NB4 (cell line): Measurements from ENCODE around the gene NXN.

Source experiments
- DNase-seq: peaks from one replicate; pipeline ENCODE4 v3.0.0; 2010; ENCODE audit warnings: low read depth
- H3K4me3 ChIP-seq: one replicate; pipeline ENCODE4 v1.5.1; 2011; ENCODE audit warnings: mild to moderate bottlenecking, low read depth, low read length, moderate library complexity
- CTCF ChIP-seq: IDR thresholded peaks from one replicate; pipeline ENCODE4 v1.5.1; 2012; ENCODE audit warnings: low read depth, low read length
- MYC ChIP-seq: IDR thresholded peaks from 2 replicates; pipeline ENCODE4 v1.6.1; 2011; ENCODE audit warnings: low read depth, low read length
- POLR2A ChIP-seq: IDR thresholded peaks from 2 replicates; pipeline ENCODE4 v1.6.1; 2011; ENCODE audit warnings: mild to moderate bottlenecking; ENCODE audit not compliant: insufficient read length; ENCODE audit errors: extremely low read depth
- TF ChIP-seq, protein P1 (sequence below): IDR thresholded peaks from 2 replicates; pipeline ENCODE4 v1.6.1; 2011; ENCODE audit warnings: low read depth, low read length

The NXN gene

DNA sequence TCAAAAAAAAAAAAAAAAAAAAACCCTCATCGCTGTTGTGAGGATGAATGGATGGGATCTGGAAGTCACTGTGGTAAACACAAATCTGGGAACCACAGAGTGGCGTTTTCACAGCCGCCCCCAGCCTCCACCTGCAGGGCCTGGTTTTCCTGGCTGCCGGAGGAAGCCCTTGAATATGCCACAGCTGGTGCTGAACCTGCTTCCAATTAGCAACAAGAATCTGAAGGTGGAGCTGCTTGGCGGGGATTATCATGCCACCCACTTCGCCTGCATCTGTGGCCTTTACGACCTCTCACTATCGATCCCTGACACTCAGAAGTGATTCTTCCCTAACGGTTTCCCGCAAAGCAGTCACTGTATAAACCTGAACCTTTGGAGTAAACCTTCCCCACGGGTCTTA, 181.3 kb downstream of the NXN start:
- no peak for DNase-seq

GRCh38 chr17:797236-797840, 182.2 kb downstream of the NXN start:
- no peak for TF ChIP-seq CTCF
- TF ChIP-seq, protein P1, sequence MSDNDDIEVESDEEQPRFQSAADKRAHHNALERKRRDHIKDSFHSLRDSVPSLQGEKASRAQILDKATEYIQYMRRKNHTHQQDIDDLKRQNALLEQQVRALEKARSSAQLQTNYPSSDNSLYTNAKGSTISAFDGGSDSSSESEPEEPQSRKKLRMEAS, result no peak
- TF ChIP-seq MYC, result no peak
- no peak for TF ChIP-seq POLR2A
- H3K4me3 ChIP-seq, result no peak overlapping the region
- DNase-seq, result no peak

More for the DNA sequence above, 181.3 kb downstream of the NXN start:
- no peak overlapping the region for H3K4me3 ChIP-seq
- TF ChIP-seq POLR2A (no peak), MYC (no peak), CTCF (no peak)
- TF ChIP-seq, protein P1, result no peak

- no peak for TF ChIP-seq CTCF
- TF ChIP-seq, protein P1, result no peak
- no peak for TF ChIP-seq MYC
- TF ChIP-seq POLR2A, result no peak
- no peak overlapping the region for H3K4me3 ChIP-seq
- DNase-seq, result no peak
Measured at GRCh38 chr17:796609-797008, 183.0 kb downstream of the NXN start.

GRCh38 chr17:795721-796120, 183.9 kb downstream of the NXN start:
- TF ChIP-seq MYC (no peak), POLR2A (no peak), CTCF (no peak)
- TF ChIP-seq, protein P1, result no peak
- H3K4me3 ChIP-seq, result no peak overlapping the region
- no peak for DNase-seq

DNA sequence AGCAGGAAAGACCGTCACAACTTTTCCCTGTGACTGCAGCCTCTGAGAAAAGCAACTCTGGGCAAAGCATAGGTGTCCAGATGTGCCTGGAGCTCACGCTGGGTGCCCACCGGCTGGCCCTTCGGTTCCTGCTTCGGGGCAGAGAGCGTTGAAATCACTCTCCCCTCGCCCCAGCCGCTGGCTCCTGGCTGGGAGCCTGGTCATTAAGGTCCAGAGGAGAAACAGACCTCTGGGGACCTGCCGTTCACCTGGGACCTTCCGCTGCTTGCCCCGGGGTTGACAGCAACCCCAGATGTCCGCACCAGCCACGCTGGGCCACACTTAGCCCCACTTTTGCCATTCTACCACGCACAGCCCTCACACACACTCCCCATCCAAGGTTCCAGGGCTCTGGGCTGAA, 184.3 kb downstream of the NXN start:
- TF ChIP-seq, protein P1, result no peak
- TF ChIP-seq MYC (no peak), CTCF (no peak), POLR2A (no peak)
- DNase-seq, result no peak

More for the DNA sequence above, 184.3 kb downstream of the NXN start:
- H3K4me3 ChIP-seq, result no peak overlapping the region
